A549 (cell line): ENCODE data around the gene IRS2. TPM values are rescaled to one million over a fixed set of nuclear protein-coding genes. Genes with fewer than 3 reads are reported as not detected.

Experiments used
- ATAC-seq, 2 experiments: fragments of 200-7000 bp in 1 of 2; fragments of >200 bp in 1 of 2; cut with Nextera tagmentation in 1 of 2; cut with Tn5 transposase in 1 of 2; 3 replicates each; pipeline versions ENCODE4 v1.8.0 to v1.9.1; 2018 to 2020; ENCODE audit warnings: mild to moderate bottlenecking in 1 of 2, moderate library complexity in 1 of 2
- CTCF ChIA-PET: fragments of 300-600 bp; sonication (Branson Sonifier 250); formaldehyde crosslinking; extraction: SDS; loops from one replicate; lab custom pipeline; 2021; ENCODE audit warnings: antibody characterized with exemption, inconsistent platforms; lab: Yijun Ruan, JAX
- POLR2A ChIA-PET: fragments of 350-600 bp; formaldehyde crosslinking; extraction: SDS; loops from one replicate; lab custom pipeline; 2021; ENCODE audit warnings: antibody characterized with exemption, inconsistent platforms; lab: Yijun Ruan, JAX
- DNase-seq, 2 experiments: peaks; one replicate each; pipeline versions ENCODE4 v3.0.0 to v3.0.0-alpha.2; 2011 to 2016; ENCODE audit warnings: low read depth in 1 of 2, low spot score in 1 of 2
- FAIRE-seq: peaks from 2 replicates; lab custom pipeline; 2011; peaks lifted over from hg19 to GRCh38; lab: Jason Lieb, UNC
- H3K27ac ChIP-seq, 2 experiments: fragments of >200 bp; sonication (Bioruptor Twin); formaldehyde crosslinking; 3 replicates each; pipeline ENCODE4 v1.5.1; 2016 to 2017
- H3K4me1 ChIP-seq: fragments of >200 bp; sonication (Bioruptor Twin); formaldehyde crosslinking; 3 replicates; pipeline ENCODE4 v1.6.1; 2016
- H3K4me2 ChIP-seq: fragments of >200 bp; sonication (Bioruptor Twin); formaldehyde crosslinking; 3 replicates; pipeline ENCODE4 v1.6.1; 2016
- H3K4me3 ChIP-seq: fragments of >200 bp; sonication (Bioruptor Twin); formaldehyde crosslinking; 3 replicates; pipeline ENCODE4 v1.5.1; 2016
- H3K9me3 ChIP-seq: fragments of >200 bp; sonication (Bioruptor Twin); formaldehyde crosslinking; 3 replicates; pipeline ENCODE4 v1.6.1; 2016
- ATOH8 ChIP-seq: fragments of 250-450 bp; sonication (Bioruptor Pico); IDR thresholded peaks from 2 replicates; pipeline ENCODE4 v1.5.0; 2020; ENCODE audit warnings: low read depth, mild to moderate bottlenecking, moderate library complexity
- BCL3 ChIP-seq: fragments of >200 bp; sonication (Bioruptor Twin); formaldehyde crosslinking; IDR thresholded peaks from 3 replicates; pipeline ENCODE4 v1.6.1; 2016
- BHLHE40 ChIP-seq: IDR thresholded peaks from 2 replicates; pipeline ENCODE4 v1.6.1; 2012; ENCODE audit warnings: low read depth, low read length, inconsistent platforms
- CBX8 ChIP-seq: fragments of 200-600 bp; sonication (generic); IDR thresholded peaks from 2 replicates; pipeline ENCODE4 v1.6.1; 2016
- CHD2 ChIP-seq: fragments of 150-350 bp; IDR thresholded peaks from 2 replicates; pipeline ENCODE4 v1.6.1; 2014; ENCODE audit warnings: low read length; ENCODE audit not compliant: partially characterized antibody
- CHD4 ChIP-seq: fragments of 200-600 bp; sonication (generic); IDR thresholded peaks from 2 replicates; pipeline ENCODE4 v1.6.1; 2016; ENCODE audit warnings: antibody characterized with exemption, mild to moderate bottlenecking, borderline replicate concordance
- E2F6 ChIP-seq: IDR thresholded peaks from 2 replicates; pipeline ENCODE4 v1.6.1; 2012; ENCODE audit warnings: low read depth, borderline replicate concordance
- EHF ChIP-seq: fragments of 250-450 bp; sonication (Bioruptor Pico); IDR thresholded peaks from 2 replicates; pipeline ENCODE4 v1.5.0; 2020; ENCODE audit warnings: mild to moderate bottlenecking
- EHMT2 ChIP-seq: fragments of 200-600 bp; sonication (generic); IDR thresholded peaks from 2 replicates; pipeline ENCODE4 v1.6.1; 2016; ENCODE audit warnings: antibody characterized with exemption, low read depth, mild to moderate bottlenecking, moderate library complexity
- HES2 ChIP-seq: fragments of >200 bp; sonication (Bioruptor Twin); formaldehyde crosslinking; IDR thresholded peaks from 2 replicates; pipeline ENCODE4 v1.6.1; 2016
- HOXB13 ChIP-seq: fragments of 250-450 bp; sonication (Bioruptor Pico); IDR thresholded peaks from 2 replicates; pipeline ENCODE4 v1.5.0; 2020; ENCODE audit warnings: low read depth, mild to moderate bottlenecking, moderate library complexity
- JUNB ChIP-seq: fragments of >200 bp; sonication (Bioruptor Twin); formaldehyde crosslinking; IDR thresholded peaks from 2 replicates; pipeline ENCODE4 v1.6.1; 2016
- KDM1A ChIP-seq: fragments of 200-600 bp; sonication (generic); IDR thresholded peaks from 2 replicates; pipeline ENCODE4 v1.6.1; 2016; ENCODE audit warnings: low read depth, mild to moderate bottlenecking
- MAFK ChIP-seq: fragments of 450-650 bp; IDR thresholded peaks from 2 replicates; pipeline ENCODE4 v1.6.1; 2014; ENCODE audit not compliant: partially characterized antibody
- MAX ChIP-seq: IDR thresholded peaks from 2 replicates; pipeline ENCODE4 v1.6.1; 2012
- MAZ ChIP-seq: fragments of 150-350 bp; IDR thresholded peaks from 2 replicates; pipeline ENCODE4 v1.6.1; 2014; ENCODE audit warnings: antibody characterized with exemption, low read depth, low read length, borderline replicate concordance
- MYC ChIP-seq: IDR thresholded peaks from 2 replicates; pipeline ENCODE4 v1.6.1; 2012; ENCODE audit warnings: mild to moderate bottlenecking, inconsistent platforms, low read length, improper control_type of control experiment, borderline replicate concordance
- NPAS2 ChIP-seq: fragments of 250-450 bp; sonication (Bioruptor Pico); IDR thresholded peaks from 2 replicates; pipeline ENCODE4 v1.8.0; 2022; ENCODE audit warnings: mild to moderate bottlenecking, moderate library complexity, borderline replicate concordance
- NR3C1 ChIP-seq: fragments of >200 bp; sonication (Bioruptor Twin); formaldehyde crosslinking; IDR thresholded peaks from 3 replicates; pipeline ENCODE4 v1.6.1; 2017
- POLR2AphosphoS2 ChIP-seq: conservative IDR thresholded peaks from 2 replicates; pipeline ENCODE4 v1.6.1; 2012; ENCODE audit warnings: low read length, improper control_type of control experiment, inconsistent platforms
- RAD21 ChIP-seq, 2 experiments: fragments of >200 bp in 1 of 2; sonication (Bioruptor Twin) in 1 of 2; formaldehyde crosslinking in 1 of 2; IDR thresholded peaks in 1 of 2; conservative IDR thresholded peaks in 1 of 2; 2 replicates in 1 of 2; 3 replicates in 1 of 2; pipeline ENCODE4 v1.6.1; 2012 to 2018; ENCODE audit warnings: inconsistent platforms in 1 of 2
- RARB ChIP-seq: fragments of 250-450 bp; sonication (Bioruptor Pico); IDR thresholded peaks from 2 replicates; pipeline ENCODE4 v1.8.0; 2021; ENCODE audit warnings: mild to moderate bottlenecking, moderate library complexity
- RCOR1 ChIP-seq: fragments of 150-350 bp; IDR thresholded peaks from 2 replicates; pipeline ENCODE4 v1.6.1; 2014; ENCODE audit warnings: antibody characterized with exemption, low read length, low read depth
- RFX5 ChIP-seq: fragments of 450-650 bp; IDR thresholded peaks from 2 replicates; pipeline ENCODE4 v1.7.1; 2014; ENCODE audit warnings: antibody characterized with exemption, mild to moderate bottlenecking, moderate library complexity
- SMC3 ChIP-seq: fragments of >200 bp; sonication (Bioruptor Twin); formaldehyde crosslinking; IDR thresholded peaks from 3 replicates; pipeline ENCODE4 v1.6.1; 2018; ENCODE audit warnings: inconsistent platforms
- SREBF2 ChIP-seq: fragments of 450-650 bp; IDR thresholded peaks from 2 replicates; pipeline ENCODE4 v1.6.1; 2014; ENCODE audit warnings: mild to moderate bottlenecking, moderate library complexity
- TFCP2L1 ChIP-seq: fragments of 250-450 bp; sonication (Bioruptor Pico); IDR thresholded peaks from 2 replicates; pipeline ENCODE4 v1.5.0; 2021; ENCODE audit warnings: mild to moderate bottlenecking
- ZC3H11A ChIP-seq: fragments of 450-650 bp; IDR thresholded peaks from 2 replicates; pipeline ENCODE4 v1.6.1; 2014; ENCODE audit warnings: antibody characterized with exemption, mild to moderate bottlenecking
- ZFP36 ChIP-seq: fragments of 450-650 bp; IDR thresholded peaks from 2 replicates; pipeline ENCODE4 v1.6.1; 2014; ENCODE audit warnings: borderline replicate concordance; ENCODE audit not compliant: partially characterized antibody
- ZNF302 ChIP-seq: fragments of 250-450 bp; sonication (Bioruptor Pico); IDR thresholded peaks from 2 replicates; pipeline ENCODE4 v1.9.0; 2021; ENCODE audit warnings: inconsistent platforms, mild to moderate bottlenecking, moderate library complexity
- WGBS: methylation state at CpG from one replicate; pipeline ENCODE4 v1.1.6; 2017; ENCODE audit errors: missing lambda C conversion rate; 5-methylcytosine and 5-hydroxymethylcytosine counted together
- polyA plus RNA-seq, 4 experiments: library from polyadenylated mRNA; depleted of rRNA in 3 of 4; stranded (reverse); fragments of >200 nt; fragmentation: RNase III in 1 of 4; extraction: RNeasy Plus Mini Kit Qiagen cat#74134 plus additional on column Dnase treatment in 1 of 4; gene quantifications; 2 replicates in 3 of 4; 3 replicates in 1 of 4; pipeline ENCODE4 v1.2.3, GENCODE V29; 2011 to 2017

The IRS2 gene
- polyA plus RNA-seq, 2 of the 4 experiments (the other 2 are of a cell fraction), result 4.8 to 12.3 TPM

- no peak overlapping the region for H3K27ac ChIP-seq
- ChIA-PET POLR2A (no interaction called here), CTCF (no interaction called here)
- H3K4me3 ChIP-seq, result no peak overlapping the region
- no peak overlapping the region for H3K4me2 ChIP-seq
- ATAC-seq (no peak), DNase-seq (no peak), FAIRE-seq (no peak)
- TF ChIP-seq RCOR1 (no peak), ZFP36 (no peak), KDM1A (no peak), SREBF2 (no peak), ZC3H11A (no peak), NPAS2 (CRISPR knock-in tag) (no peak), MAZ (no peak)
- 79% methylated on average over 8 of the region's 8 CpGs for WGBS
- H3K9me3 ChIP-seq, result no peaks in the 10 kb centered on the region
- peaks cover 31% of the 10 kb centered on the region; the same call in 2 of the 3 replicates for H3K4me1 ChIP-seq
Measured at GRCh38 chr13:109760951-109761350, 25.4 kb downstream of the IRS2 start.

- WGBS, result 81% methylated on average over 8 of the region's 8 CpGs
- no peak overlapping the region for H3K4me2 ChIP-seq
- TF ChIP-seq ATOH8 (CRISPR knock-in tag), result no peak
- no peak for TF ChIP-seq SMC3
- no peak for TF ChIP-seq EHF
- TF ChIP-seq NPAS2 (CRISPR knock-in tag), result no peak
- TF ChIP-seq CHD4, result no peak
- no peak for TF ChIP-seq RAD21 (conservative IDR thresholded peaks at IDR 0.05 in 1 of 2, IDR thresholded peaks at IDR 0.05 in 1 of 2)
- no peak for TF ChIP-seq ZFP36
- TF ChIP-seq HES2, result no peak
- no peak for TF ChIP-seq NR3C1
- TF ChIP-seq ZNF302 (CRISPR knock-in tag), result no peak
- TF ChIP-seq BHLHE40, result no peak
- no peak for TF ChIP-seq MAFK
- TF ChIP-seq HOXB13, result no peak
- no peak for TF ChIP-seq SREBF2
- TF ChIP-seq TFCP2L1 (CRISPR knock-in tag), result no peak
- no peak for TF ChIP-seq RARB (CRISPR knock-in tag)
- TF ChIP-seq CBX8, result no peak
- no peak for TF ChIP-seq MYC
- TF ChIP-seq POLR2AphosphoS2, result no peak
- TF ChIP-seq RCOR1, result no peak
- TF ChIP-seq, all 56 proteins: peak for 0
- no peak overlapping the region for H3K4me3 ChIP-seq
- CTCF ChIA-PET, result interaction anchor here (1.5 kb wide), 1 partner anchor 10 kb away, joined by 3 read pairs; no protein-coding TSS in a partner anchor
- FAIRE-seq, result no peak
- ATAC-seq, result no peak
- no peaks in the 10 kb centered on the region for H3K9me3 ChIP-seq
- no peak overlapping the region for H3K27ac ChIP-seq
- no peak for DNase-seq
- H3K4me1 ChIP-seq, result peaks cover 31% of the 10 kb centered on the region; the same call in 2 of the 3 replicates
- POLR2A ChIA-PET, result no interaction called here
Measured at GRCh38 chr13:109760402-109760801, 26.0 kb downstream of the IRS2 start.

- Histone ChIP-seq H3K4me3 (no peak overlapping the region), H3K27ac (no peak overlapping the region), H3K4me2 (no peak overlapping the region), H3K9me3 (no peaks in the 10 kb centered on the region), H3K4me1 (peaks cover 29% of the 10 kb centered on the region; the same call in 2 of the 3 replicates)
- CTCF ChIA-PET, result interaction anchor here (1.5 kb wide), 1 partner anchor 9 kb away, joined by 3 read pairs; no protein-coding TSS in a partner anchor
- FAIRE-seq (no peak), ATAC-seq (no peak), DNase-seq (no peak)
- POLR2A ChIA-PET, result no interaction called here
- WGBS, result 75% methylated on average over 3 of the region's 3 CpGs
- TF ChIP-seq NPAS2 (CRISPR knock-in tag) (no peak), RFX5 (no peak), RCOR1 (no peak), MAX (no peak), JUNB (no peak), BCL3 (no peak), CHD2 (no peak), E2F6 (no peak), ZNF302 (CRISPR knock-in tag) (no peak), TFCP2L1 (CRISPR knock-in tag) (no peak), EHMT2 (no peak), ZFP36 (no peak)
Measured at GRCh38 chr13:109759609-109760008, 26.8 kb downstream of the IRS2 start.
